ENCODE data around the gene ETV1.
A peak's percentile ranks its signal among the peaks of the same experiment; 100 is the strongest.
"Not testable (repeated sequence)": the region's sequence is repeated elsewhere in the genome, so short reads cannot be mapped to it uniquely, and the experiment has no call there.

The ETV1 gene

GRCh38 chr7:13918333-13918732, 71.1 kb downstream of the ETV1 start:
- DNase-seq: not testable (repeated sequence)

- not testable (repeated sequence) for DNase-seq
Observed at GRCh38 chr7:13917103-13917502, 72.4 kb downstream of the ETV1 start.

- DNase-seq: no peak
Observed at GRCh38 chr7:13915891-13916290, 73.6 kb downstream of the ETV1 start.

GRCh38 chr7:13912715-13913278, 76.7 kb downstream of the ETV1 start:
- no peak for DNase-seq

- DNase-seq: no peak
Observed at GRCh38 chr7:13911909-13912308, 77.6 kb downstream of the ETV1 start.

GRCh38 chr7:13910805-13911551, 78.5 kb downstream of the ETV1 start:
- DNase-seq: no peak

- no peak for DNase-seq
Observed at GRCh38 chr7:13908667-13909397, 80.6 kb downstream of the ETV1 start.

GRCh38 chr7:13907831-13908230, 81.6 kb downstream of the ETV1 start:
- no peak for DNase-seq

GRCh38 chr7:13904689-13905088, 84.8 kb downstream of the ETV1 start:
- no peak for DNase-seq

- DNase-seq: peak; percentile 47
Observed at GRCh38 chr7:13904007-13904406, 85.5 kb downstream of the ETV1 start.

- no peak for DNase-seq
Observed at GRCh38 chr7:13901577-13901976, 87.9 kb downstream of the ETV1 start.

- DNase-seq: no peak
Observed at GRCh38 chr7:13898957-13899670, 90.4 kb downstream of the ETV1 start.

GRCh38 chr7:13897819-13898218, 91.6 kb downstream of the ETV1 start:
- DNase-seq: no peak

GRCh38 chr7:13894954-13895353, 94.5 kb downstream of the ETV1 start:
- DNase-seq: no peak

- DNase-seq: no peak
Observed at GRCh38 chr7:13894377-13894776, 95.1 kb downstream of the ETV1 start.

GRCh38 chr7:13890793-13891192, 98.7 kb downstream of the ETV1 start:
- DNase-seq: no peak

GRCh38 chr7:13886356-13886755, 103.1 kb downstream of the ETV1 start:
- DNase-seq: no peak

GRCh38 chr7:13882051-13882450, 107.4 kb downstream of the ETV1 start:
- DNase-seq: no peak

- no peak for DNase-seq
Observed at GRCh38 chr7:13880789-13881188, 108.7 kb downstream of the ETV1 start.

GRCh38 chr7:13879994-13880686, 109.3 kb downstream of the ETV1 start:
- DNase-seq: no peak

- DNase-seq: no peak
Observed at GRCh38 chr7:13879143-13879542, 110.3 kb downstream of the ETV1 start.

- DNase-seq: no peak
Observed at GRCh38 chr7:13878154-13878553, 111.3 kb downstream of the ETV1 start.

All from DMS79 (cell line).